ENCODE data around the gene TGIF2.

TGIF2 gene

GRCh38 chr20:36624068-36624943, 50.9 kb downstream of the TGIF2 start:
- TF ChIP-seq CTCF (IDR thresholded peaks at IDR 0.05): no peak
- Histone ChIP-seq H2AFZ (no peak overlapping the region), H3K27ac (no peak overlapping the region), H3K36me3 (ENCODE audit: control insufficient read depth, insufficient read depth, low read length) (no peaks in the 10 kb centered on the region), H3K27me3 (ENCODE audit: control insufficient read depth, insufficient read depth, low read length) (no peaks in the 10 kb centered on the region), H3K4me1 (no peaks in the 10 kb centered on the region), H3K9me3 (ENCODE audit: control insufficient read depth, low read length) (no peaks in the 10 kb centered on the region), H3K9ac (no peak overlapping the region), H3K4me2 (ENCODE audit: low read length) (no peak overlapping the region), H3K79me2 (no peaks in the 10 kb centered on the region), H3K4me3 (ENCODE audit: low read depth, low read length) (no peak overlapping the region)

GRCh38 chr20:36624944-36625324, 51.5 kb downstream of the TGIF2 start:
- no peaks in the 10 kb centered on the region for H3K36me3 ChIP-seq (ENCODE audit: control insufficient read depth, insufficient read depth, low read length)
- no peak overlapping the region for H3K27ac ChIP-seq
- H3K79me2 ChIP-seq: no peaks in the 10 kb centered on the region
- H3K9me3 ChIP-seq (ENCODE audit: control insufficient read depth, low read length): no peaks in the 10 kb centered on the region
- no peak for TF ChIP-seq CTCF (IDR thresholded peaks at IDR 0.05)
- H3K27me3 ChIP-seq (ENCODE audit: control insufficient read depth, insufficient read depth, low read length): no peaks in the 10 kb centered on the region
- no peaks in the 10 kb centered on the region for H3K4me1 ChIP-seq
- no peak overlapping the region for H3K4me3 ChIP-seq (ENCODE audit: low read depth, low read length)
- no peak overlapping the region for H2AFZ ChIP-seq
- H3K9ac ChIP-seq: no peak overlapping the region
- no peak overlapping the region for H3K4me2 ChIP-seq (ENCODE audit: low read length)

DNA sequence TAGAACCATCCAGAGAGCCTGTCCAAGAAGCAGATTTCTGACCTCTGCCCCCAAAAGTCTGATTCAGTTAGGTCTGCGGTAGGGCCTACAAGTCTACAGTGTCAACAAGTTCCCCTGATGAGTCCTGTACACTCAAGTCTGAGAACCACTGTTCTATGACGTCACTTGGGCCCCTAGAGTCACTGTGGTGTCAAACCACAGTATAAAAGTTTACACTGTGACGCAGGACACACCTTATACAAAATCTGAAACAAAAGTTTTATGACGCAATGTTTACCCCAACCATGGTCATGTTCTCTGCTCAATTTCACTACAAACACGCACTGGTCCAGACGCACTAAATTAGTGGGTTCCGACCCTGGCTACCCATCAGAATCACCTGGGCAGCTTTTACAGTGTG, 54.7 kb downstream of the TGIF2 start:
- no peak for TF ChIP-seq CTCF (IDR thresholded peaks at IDR 0.05)
- no peak overlapping the region for H2AFZ ChIP-seq
- no peaks in the 10 kb centered on the region for H3K4me1 ChIP-seq
- H3K4me3 ChIP-seq (ENCODE audit: low read depth, low read length): no peak overlapping the region
- no peak overlapping the region for H3K4me2 ChIP-seq (ENCODE audit: low read length)
- no peaks in the 10 kb centered on the region for H3K79me2 ChIP-seq
- no peaks in the 10 kb centered on the region for H3K36me3 ChIP-seq (ENCODE audit: control insufficient read depth, insufficient read depth, low read length)
- H3K9me3 ChIP-seq (ENCODE audit: control insufficient read depth, low read length): no peaks in the 10 kb centered on the region
- no peaks in the 10 kb centered on the region for H3K27me3 ChIP-seq (ENCODE audit: control insufficient read depth, insufficient read depth, low read length)
- no peak overlapping the region for H3K9ac ChIP-seq
- H3K27ac ChIP-seq: no peak overlapping the region

DNA sequence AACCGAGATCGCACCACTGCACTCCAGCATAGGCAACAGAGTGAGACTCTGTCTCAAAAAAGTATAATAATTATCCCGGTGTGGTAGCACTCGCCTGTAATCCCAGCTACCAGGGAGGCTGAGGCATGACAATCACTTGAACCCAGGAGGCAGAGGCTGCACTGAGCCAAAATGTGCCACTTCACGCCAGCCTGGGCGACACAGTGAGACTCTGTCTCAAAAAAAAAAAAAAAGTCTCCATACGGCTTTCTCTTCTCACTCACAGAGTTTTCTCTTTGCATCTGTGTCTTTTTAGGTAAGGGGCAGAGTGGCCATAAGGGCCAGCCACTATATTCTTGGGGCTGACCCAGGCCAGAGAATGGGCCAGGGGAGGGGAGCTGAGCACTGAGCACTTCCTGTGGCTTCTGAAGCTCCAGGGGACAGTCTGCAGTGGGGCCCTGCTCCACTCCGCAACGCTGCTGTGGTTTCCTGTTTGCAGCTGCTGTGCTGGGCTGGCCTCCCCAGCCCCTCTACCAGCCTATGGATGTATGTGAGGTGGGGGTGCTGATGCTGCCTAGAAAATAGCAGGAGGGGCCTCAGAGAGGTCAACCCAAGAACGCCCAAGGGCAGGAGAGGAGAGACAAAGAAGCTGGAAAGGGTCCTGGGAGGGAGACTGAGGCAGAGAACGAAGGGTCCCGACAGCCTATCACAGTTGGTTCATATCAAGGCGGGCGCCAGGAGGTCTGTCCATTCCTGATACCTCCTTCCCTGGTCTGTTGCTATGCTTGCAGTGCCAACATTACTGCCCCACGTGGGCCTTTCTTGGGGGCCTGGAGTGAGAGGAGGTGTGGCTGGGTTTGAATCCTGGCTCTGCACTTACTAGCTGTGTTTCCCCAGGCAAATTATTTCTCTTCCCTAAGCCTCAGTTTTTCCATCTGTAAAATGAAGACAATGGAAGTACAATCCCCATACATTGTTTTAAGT, 56.6 kb downstream of the TGIF2 start:
- no peak overlapping the region for H2AFZ ChIP-seq
- H3K9me3 ChIP-seq (ENCODE audit: control insufficient read depth, low read length): no peaks in the 10 kb centered on the region
- H3K79me2 ChIP-seq: no peaks in the 10 kb centered on the region
- no peak overlapping the region for H3K9ac ChIP-seq
- H3K4me3 ChIP-seq (ENCODE audit: low read depth, low read length): no peak overlapping the region
- no peaks in the 10 kb centered on the region for H3K36me3 ChIP-seq (ENCODE audit: control insufficient read depth, insufficient read depth, low read length)
- no peak for TF ChIP-seq CTCF (IDR thresholded peaks at IDR 0.05)
- H3K27ac ChIP-seq: no peak overlapping the region
- H3K4me1 ChIP-seq: no peaks in the 10 kb centered on the region
- H3K4me2 ChIP-seq (ENCODE audit: low read length): no peak overlapping the region
- no peaks in the 10 kb centered on the region for H3K27me3 ChIP-seq (ENCODE audit: control insufficient read depth, insufficient read depth, low read length)

Measured in parathyroid adenoma (tissue), 2 donors.